ENCODE measurements around the gene LRPPRC.

- no peak for TF ChIP-seq CTCF (IDR thresholded peaks at IDR 0.05)
- no peak for TF ChIP-seq MLX (CRISPR knock-in tag; IDR thresholded peaks at IDR 0.05)
- no peak for TF ChIP-seq E2F1 (CRISPR knock-in tag; IDR thresholded peaks at IDR 0.05)
- TF ChIP-seq E2F5 (CRISPR knock-in tag; IDR thresholded peaks at IDR 0.05): no peak
- TF ChIP-seq PREB (CRISPR knock-in tag; IDR thresholded peaks at IDR 0.05; ENCODE audit: borderline replicate concordance): no peak
- TF ChIP-seq SP1 (CRISPR knock-in tag; conservative IDR thresholded peaks at IDR 0.05): no peak
- no peak for TF ChIP-seq ZNF423 (CRISPR knock-in tag; IDR thresholded peaks at IDR 0.05)
- no peak for TF ChIP-seq ZNF512 (CRISPR knock-in tag; IDR thresholded peaks at IDR 0.05; ENCODE audit: borderline replicate concordance)
- TF ChIP-seq NFE2L1 (CRISPR knock-in tag; IDR thresholded peaks at IDR 0.05): no peak
- no peak for TF ChIP-seq ZSCAN18 (CRISPR knock-in tag; IDR thresholded peaks at IDR 0.05)
- TF ChIP-seq ZNF219 (CRISPR knock-in tag; IDR thresholded peaks at IDR 0.05; ENCODE audit: borderline replicate concordance): no peak
- TF ChIP-seq MXD4 (CRISPR knock-in tag; IDR thresholded peaks at IDR 0.05; ENCODE audit: borderline replicate concordance): no peak
Measured at GRCh38 chr2:43853141-43854081, 142.4 kb downstream of the LRPPRC start.
